GM18517 (cell line): ENCODE measurements around the gene NCR3LG1.
"Not testable (repeated sequence)": the region's sequence is repeated elsewhere in the genome, so short reads cannot be mapped to it uniquely, and the experiment has no call there.

Experiments
- ATAC-seq: cut with Tn5 transposase; IDR thresholded peaks from one replicate; pipeline ENCODE4 v1.9.1; 2021; ENCODE audit warnings: mild to moderate bottlenecking, moderate library complexity; ENCODE audit not compliant: unreplicated experiment

The NCR3LG1 gene

DNA sequence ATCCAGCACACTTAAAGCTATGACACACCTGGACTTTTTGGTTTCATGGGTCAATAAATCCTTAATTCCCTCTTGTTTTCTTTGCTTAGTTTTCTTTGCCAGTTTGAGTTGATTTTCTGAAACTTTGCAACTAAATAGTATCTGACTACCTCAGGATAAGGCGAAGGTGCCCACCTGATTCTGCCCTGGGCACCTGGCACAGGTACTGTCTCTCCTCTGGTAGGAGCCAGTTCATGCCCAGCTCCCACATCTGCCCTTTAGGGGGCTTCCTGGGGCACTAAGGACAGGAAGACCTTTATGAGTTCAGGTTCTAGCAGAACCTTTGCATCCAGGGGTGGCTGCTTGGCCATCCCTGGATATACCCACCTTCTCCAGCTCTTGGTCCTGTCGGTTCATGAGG, 56.4 kb downstream of the NCR3LG1 start:
- ATAC-seq, result no peak

DNA sequence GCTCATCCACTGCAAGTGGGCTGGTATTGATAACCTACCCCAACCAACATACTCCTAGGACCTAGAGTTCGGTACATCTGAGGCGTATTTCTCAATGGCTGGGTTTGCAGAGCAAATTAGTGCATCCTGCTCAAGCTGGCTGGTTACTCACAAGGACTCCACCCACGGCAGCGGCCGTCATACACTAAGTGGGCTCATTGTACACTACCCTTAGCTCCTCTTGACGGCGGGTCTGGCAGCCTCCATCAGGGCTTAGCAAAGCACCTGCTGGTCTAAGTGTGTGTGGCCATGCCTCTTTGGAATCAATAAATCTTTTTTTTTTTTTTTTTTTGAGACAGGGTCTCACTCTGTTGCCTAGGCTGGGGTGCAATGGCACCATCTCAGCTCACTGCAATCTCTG, 57.0 kb downstream of the NCR3LG1 start:
- no peak for ATAC-seq

DNA sequence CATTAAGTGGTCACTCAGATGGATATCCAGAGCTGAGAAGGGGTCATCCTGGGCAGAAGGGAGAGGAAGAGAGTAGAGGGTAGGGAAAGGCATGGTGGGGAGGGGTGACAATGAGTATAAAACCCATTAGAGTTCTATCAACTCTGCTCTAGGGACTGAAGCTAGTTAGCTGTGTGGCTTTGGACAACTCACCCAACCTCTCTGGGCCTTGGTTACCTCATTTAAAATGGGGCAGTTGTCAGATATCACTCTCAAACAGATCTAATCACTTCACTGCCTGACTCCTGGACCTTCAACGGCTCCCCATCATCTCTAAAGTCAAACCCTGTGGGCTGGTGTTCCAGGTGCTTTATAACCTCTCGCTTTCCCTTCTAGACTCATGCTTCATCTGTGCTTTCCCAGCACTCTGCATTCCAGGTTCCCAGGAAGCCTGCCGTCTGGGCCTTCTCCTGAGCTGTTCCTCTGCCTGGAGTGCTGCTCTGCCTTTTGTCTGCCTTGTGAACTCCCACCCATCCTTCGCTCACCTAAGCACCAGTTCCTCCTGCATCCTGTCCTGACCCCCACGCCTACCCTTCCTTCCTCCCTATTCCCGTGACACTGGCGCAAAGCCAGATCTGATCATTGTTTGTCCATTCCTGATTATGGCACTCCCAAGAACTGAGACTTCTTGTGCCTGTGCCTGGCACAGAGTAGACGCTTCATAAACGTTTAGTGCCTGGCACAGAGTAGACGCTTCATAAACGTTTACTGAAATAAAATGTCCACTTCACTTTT, 59.2 kb downstream of the NCR3LG1 start:
- ATAC-seq, result no peak

DNA sequence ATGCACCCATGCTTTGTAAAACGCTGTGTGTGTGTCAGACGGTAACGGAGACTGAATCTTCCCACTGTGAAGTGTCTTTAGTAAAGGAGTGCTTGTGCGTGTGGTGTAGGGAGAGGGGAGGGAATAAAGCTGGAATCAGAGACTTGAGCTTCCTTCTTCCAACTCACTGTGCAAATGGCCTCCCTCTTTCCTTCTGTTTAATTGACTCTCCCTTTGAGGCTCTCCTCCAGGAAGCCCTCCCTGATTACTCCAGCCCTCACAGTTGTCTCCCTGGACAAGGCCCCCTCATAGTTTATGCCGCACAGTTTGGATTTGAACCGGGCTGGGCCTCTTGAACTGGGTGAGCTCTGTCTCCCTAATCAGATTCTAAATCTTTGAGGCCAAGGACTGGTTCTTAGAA, 59.8 kb downstream of the NCR3LG1 start:
- ATAC-seq, result no peak

DNA sequence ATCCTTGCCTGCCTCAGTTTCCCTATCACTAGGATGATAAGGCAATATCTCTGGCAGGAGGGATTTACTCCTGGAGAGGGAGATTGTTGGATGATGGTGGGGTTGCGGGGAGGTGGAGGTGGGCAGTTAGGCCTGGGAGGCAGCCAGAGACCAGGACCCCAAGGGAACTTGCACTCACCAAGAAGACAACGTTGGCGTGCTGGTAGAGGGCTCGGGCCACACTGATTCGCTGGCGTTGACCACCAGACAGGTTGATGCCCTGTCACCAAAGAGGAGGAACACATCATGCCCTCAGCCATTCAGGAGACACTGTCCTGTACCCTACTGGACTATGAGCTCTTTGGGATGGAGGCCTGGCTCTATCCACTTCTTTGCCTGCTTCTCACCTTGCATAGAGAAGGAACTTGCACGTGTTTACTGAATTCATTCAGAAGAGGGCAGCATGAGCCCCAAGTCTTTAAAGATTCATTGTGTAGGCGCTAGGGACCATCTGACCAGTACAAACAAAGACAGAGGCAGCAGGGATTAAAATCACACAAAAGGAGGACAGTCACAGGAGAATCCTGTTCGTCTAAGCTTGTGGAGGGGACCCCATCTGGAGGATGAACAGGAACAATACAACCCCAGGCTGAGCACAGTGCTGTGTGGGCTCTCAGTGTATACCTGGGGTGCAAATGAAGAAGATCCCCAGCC, 61.0 kb downstream of the NCR3LG1 start:
- no peak for ATAC-seq

DNA sequence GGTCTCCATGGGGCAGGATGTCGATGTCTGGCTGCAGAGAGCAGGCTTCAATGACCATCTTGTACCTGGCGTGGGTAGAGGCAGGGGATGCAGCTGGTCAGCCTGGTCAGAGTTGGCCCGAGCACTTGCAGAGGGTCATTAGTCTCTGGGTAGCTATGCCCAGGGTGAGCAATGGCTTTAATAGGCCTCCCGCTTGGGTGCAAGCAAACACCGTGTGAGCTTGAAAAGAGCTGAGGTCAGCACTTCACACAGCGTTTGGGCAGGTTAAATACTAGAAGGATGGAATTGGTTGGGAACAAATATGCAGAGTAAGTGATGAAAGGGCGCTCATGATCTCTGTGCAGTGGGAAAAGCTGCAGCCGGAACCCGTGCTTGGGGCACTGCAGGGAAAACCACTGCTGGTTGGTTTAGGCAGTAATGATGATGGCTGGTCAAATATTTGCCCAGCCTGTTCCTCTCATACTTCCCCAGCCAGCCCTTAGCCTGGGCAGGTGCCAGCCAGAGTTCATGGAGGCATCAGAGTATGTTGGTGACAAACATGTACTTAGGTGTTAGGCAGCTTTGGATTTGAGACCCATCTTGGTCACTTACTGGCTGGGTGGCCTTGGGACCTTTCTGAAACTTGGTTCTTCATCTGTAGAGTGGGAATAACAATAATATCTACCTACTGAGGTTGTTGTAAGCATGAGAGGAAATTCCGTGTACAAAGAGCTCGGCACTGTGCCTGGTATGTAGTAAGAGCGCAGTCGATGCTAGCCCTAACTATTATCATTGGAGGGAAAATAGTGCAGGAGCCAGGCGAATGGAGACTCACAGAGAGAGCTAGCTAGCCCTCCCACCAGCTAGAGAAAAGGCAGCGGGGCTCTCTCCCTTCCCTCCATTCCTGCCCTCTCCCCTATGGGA, 62.1 kb downstream of the NCR3LG1 start:
- ATAC-seq, result no peak

DNA sequence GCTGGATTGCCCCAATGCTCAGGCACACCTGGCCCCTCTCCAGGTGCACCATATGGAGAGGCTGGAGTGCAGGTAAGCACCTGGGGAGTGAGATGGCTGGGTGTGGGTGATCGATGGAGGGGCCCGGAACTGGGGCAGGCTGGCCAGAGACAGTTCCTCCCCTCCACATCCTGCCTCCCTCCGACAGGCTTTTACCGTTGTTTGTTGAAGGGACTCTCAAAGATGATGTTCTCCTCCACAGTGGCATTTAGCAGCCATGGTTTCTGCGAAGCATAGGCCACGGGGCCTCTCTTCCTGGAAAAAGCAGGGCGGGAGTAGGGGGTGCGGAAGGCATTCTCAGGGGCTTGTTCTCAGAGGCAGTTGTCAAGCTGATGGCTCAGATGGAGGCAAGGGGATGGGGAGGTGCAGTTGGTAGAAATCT, 62.7 kb downstream of the NCR3LG1 start:
- no peak for ATAC-seq

DNA sequence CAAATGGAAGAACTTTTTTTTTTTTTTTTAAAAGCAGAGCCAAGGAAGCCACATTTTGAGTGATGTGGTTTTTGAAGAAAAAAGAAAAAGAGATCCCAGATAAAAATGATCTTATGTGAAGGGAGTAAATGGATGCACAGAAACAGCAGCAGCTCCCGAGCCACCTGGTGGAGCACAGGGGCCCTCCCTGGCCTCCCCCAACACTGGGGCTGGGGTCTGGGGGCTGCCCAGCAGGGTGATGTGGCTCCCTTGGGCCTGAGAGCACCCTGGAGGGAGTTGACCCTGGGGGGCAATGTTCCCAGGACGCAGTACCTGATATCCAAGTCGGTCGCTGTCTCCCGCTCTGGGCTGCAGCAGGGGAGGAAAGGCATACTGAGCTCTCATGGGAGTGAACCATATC, 63.4 kb downstream of the NCR3LG1 start:
- ATAC-seq, result no peak

DNA sequence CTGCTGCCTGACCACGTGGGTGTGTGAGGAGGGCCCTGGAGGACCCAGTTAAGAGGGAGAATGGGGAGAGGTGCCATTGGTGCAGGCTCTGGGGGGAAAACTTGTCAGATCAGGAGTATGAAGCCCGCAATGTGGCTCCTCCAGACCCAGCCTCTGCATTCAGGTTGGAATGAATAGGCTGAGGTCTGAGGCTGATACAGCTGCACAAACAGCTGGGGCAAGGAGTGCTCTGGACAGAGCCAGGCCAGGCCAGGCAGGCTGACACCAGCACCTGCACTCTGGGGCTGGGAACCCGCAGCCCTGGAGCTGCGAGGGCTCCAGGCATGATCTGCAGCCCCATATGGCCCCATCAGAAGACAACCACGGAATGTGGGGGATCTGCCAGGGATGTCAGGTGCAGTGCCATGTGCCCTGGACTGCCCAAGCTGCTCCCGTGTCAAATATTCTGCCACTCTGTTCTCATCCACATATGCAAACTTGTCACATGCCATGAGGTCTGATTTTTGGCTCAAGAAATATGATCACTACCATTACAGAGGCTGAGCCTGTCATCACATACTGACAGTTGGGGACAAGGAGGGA, 64.0 kb downstream of the NCR3LG1 start:
- ATAC-seq, result no peak

DNA sequence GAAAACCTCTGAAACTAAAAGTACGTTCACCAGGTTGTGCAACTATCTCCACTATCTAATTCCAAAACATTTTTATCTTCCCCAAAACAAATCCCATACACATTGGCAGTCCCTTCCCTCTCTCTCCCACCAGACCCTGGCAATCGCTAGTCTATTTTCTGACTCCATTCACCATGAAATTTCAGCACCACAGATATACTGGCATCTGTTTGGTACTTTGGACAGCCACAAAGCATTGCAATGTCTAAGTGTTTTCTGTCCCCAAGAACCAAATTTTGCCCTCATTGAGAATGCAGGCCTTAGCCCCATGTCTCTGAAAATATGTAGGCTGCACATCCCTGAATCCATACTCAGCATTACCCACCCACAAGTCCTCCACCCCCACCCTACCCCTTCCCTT, 64.9 kb downstream of the NCR3LG1 start:
- ATAC-seq, result no peak

DNA sequence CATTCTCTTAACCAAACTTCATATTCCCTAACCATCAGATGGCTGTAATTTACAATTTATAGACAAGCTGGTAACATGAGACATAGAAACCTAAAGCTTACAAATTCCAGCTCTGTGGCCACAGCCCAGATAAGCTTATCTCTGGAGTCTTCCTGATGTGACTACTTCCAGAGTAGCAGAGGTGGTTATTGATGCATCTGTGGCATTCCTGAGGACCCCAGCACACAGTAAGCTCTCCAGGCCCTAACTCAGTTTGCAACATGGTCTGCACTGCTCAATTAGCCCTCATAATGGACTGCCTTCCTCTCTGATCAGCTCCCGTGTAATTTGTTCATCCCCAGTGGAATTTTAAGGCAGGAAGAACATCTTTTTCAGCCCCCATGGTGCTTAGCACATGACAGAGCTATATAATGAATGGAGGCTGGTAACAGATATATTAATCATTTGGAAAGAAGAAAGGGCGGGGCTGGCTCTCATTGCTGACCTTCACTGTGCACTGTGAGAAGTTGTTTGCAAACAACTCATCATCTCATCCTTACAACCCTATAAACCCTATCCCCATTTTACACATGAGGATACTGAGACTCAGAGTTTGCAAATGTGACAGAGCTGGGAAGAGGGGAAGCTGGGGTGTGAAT, 67.0 kb downstream of the NCR3LG1 start:
- no peak for ATAC-seq

DNA sequence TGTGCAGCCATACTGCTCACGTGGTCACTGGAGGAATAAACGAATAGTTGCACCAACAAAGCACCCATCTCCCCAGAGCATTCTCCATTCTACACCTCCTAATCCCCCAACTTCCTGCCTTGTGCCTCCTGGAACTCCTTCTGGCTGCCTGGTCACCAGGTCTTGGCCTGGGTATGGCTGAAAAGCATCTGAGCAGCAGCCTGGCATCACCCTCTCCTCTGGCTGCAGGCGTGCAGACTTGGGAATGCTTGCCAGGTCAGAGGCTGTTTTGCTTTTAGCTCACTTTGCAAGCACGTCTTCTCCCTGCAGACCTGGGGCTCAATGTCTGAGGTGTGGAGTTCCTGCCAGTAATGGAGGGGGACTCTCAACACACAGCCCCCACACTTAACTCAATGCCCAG, 70.2 kb downstream of the NCR3LG1 start:
- ATAC-seq, result no peak

DNA sequence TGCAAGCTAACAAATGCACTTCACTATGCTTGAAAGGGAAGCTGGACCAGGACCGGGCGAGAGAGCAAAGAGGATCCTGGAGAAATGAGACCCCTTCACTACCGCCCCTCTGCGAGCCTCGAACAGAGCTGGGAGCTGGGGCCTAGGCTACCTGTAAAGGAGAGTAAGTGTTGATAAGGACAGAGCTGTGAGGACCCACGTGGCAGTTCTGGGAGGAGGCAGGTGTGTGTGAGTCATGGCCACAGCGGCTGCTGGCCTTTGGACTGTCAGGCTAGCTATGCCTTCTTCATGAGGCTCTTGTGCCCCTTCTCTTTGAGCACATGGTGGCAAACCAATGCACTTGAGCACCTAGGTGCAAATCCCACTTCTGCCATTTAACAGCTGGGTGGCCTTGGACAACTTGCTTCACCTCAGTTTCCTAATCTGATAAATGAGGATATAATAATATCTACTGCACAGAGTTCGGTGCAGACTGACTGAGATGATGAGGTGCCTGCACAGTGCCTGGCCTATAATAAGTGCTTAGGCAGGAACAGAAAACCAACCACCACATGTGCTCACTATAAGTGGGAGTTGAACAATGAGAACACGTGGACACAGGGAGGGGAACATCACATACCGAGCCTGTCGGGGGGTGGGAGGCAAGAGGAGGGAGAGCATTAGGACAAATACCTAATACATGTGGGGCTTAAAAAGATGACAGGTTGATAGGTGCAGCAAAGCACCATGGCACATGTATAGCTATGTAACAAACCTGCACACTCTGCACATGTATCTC, 72.1 kb downstream of the NCR3LG1 start:
- no peak for ATAC-seq

DNA sequence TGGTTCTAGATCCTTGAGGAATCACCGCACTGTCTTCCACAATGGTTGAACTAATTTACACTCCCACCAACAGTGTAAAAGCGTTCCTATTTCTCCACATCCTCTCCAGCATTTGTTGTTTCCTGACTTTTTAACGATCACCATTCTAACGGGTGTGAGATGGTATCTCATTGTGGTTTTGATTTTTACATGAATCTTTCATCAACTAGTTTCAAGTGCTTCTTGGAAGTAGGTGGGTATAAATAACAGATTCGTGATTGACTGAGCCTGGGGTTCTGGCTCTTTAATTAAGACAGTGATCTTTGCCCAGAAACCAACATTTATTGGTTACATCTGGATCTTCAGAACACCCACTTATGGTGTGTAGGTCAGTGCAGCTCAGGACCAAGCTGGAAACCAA, 74.6 kb downstream of the NCR3LG1 start:
- ATAC-seq, result not testable (repeated sequence)
